ENCODE data around the gene LMX1B. TPM values are rescaled to one million over a fixed set of nuclear protein-coding genes. Genes with fewer than 3 reads are reported as not detected.

LMX1B gene
- total and polyA plus RNA-seq, 11 donors = 0.15 to 1.1 (median 0.39) TPM

DNA sequence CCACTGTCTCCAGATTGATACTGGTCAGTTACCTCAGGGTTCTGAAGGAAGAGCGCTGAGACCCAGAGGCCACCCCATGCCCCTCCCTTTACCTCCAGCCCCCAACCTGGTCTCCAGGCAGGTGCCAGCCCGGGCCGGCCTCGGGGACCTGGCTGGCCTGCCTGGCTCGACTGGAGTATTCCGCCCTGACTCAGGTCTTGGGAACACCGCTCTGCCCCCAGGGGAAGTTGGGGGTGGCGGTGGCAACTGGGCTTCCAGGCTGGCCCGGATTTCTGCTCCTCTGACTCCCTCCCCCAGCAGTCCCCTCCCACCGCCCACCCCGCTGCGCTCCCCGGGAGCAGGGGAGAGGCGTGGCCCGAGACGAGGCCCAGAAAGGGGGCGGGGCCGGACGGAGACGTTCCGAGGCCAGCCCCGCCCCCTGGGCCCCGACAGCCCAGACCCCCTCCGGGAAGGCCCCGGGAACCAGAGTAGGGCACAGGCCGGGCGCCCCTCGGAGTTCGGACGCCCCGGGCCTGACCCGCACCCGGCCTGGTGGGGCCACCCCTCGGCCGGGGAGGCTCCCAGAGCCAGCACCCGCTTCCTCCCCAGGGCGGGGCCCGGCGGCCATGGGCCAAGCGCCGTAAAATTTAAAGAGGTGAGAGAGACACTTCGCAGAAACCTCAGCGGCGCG lies 108.7 kb downstream of the LMX1B start:
- H3K9me3 ChIP-seq = no peaks in the 10 kb centered on the region
- intact Hi-C loops (cut with DNase I) = loop anchor here in 2 of 10 donors (5.0 kb wide), 2 partner anchors 40 to 55 kb away; no protein-coding TSS in a partner anchor

DNA sequence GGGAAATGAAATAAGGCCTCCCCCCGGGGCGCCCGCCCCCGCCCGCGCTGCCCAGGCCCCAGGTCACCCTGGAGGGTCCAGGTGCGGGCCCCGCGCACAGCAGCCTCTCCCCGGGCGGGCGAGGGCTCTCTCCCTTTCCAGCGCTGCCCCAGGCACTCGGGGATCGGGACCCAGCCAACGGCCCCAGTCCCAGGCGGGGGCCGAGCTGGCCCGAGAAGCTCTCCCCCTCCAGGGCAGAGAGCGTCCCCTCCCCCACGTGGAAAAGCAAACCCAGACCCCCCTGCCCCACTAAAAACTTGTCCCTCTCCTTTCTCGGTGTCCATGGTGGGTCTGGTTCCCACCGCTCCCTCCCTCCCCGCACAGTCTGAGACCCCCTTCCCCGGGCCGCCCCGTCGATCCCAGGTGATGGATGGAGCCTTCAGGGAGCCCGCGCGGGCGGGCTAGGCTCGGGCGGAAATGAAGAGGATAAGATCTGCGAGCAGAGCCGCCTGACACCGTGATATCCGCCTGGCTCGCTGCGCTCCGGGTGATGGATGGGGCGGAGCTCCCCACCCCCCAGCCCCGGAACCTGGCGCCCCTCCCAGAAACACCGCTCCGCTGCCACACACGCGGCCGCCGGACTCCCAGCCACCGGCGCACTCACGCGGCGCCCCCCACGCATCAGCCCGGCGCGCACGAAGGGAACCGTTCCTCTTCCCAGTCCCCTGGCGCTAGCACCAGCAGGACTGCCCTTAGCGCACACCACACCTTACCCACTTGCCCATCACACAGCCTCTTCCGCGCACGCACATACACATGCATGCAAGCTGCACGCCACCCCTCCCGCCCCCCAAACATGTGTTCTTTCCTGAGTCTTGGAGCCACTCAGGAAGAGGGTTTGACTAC lies 109.4 kb downstream of the LMX1B start:
- peak overlapping the region in 9 of 12 donors; percentile 19 to 84 (median 56) for H3K27ac ChIP-seq
- H3K27me3 ChIP-seq = peaks cover 0 to 29% (median 12%) of the 10 kb centered on the region in 9 donors
- no peak for TF ChIP-seq POLR2A (IDR thresholded peaks at IDR 0.05)
- TF ChIP-seq, protein P1, sequence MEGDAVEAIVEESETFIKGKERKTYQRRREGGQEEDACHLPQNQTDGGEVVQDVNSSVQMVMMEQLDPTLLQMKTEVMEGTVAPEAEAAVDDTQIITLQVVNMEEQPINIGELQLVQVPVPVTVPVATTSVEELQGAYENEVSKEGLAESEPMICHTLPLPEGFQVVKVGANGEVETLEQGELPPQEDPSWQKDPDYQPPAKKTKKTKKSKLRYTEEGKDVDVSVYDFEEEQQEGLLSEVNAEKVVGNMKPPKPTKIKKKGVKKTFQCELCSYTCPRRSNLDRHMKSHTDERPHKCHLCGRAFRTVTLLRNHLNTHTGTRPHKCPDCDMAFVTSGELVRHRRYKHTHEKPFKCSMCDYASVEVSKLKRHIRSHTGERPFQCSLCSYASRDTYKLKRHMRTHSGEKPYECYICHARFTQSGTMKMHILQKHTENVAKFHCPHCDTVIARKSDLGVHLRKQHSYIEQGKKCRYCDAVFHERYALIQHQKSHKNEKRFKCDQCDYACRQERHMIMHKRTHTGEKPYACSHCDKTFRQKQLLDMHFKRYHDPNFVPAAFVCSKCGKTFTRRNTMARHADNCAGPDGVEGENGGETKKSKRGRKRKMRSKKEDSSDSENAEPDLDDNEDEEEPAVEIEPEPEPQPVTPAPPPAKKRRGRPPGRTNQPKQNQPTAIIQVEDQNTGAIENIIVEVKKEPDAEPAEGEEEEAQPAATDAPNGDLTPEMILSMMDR (IDR thresholded peaks at IDR 0.05) = no peak
- 3 to 12% (median 4%) methylated on average over 27 to 68 of the region's 68 CpGs for WGBS, 4 donors
- peak overlapping the region; percentile 8 to 86 (median 64) for H3K4me3 ChIP-seq
- peak in 3 of 4 donors; percentile 20 to 53 (median 48) for ATAC-seq
- H3K9me3 ChIP-seq = peaks cover 0 to 2% (median 0%) of the 10 kb centered on the region in 12 donors
- intact Hi-C loops (cut with DNase I) = loop anchor here in 2 of 10 donors (5.0 kb wide), 2 partner anchors 39 to 54 kb away; no protein-coding TSS in a partner anchor
- H3K36me3 ChIP-seq = no peaks in the 10 kb centered on the region
- DNase-seq = peak in 4 of 5 donors; percentile 40 to 79 (median 50)
- peaks cover 0 to 50% (median 10%) of the 10 kb centered on the region in 12 donors for H3K4me1 ChIP-seq

More for the DNA sequence above, 108.7 kb downstream of the LMX1B start:
- Histone ChIP-seq H3K4me3 (peak overlapping the region; percentile 8 to 86 (median 64)), H3K27ac (peak overlapping the region in 9 of 12 donors; percentile 19 to 84 (median 56)), H3K36me3 (no peaks in the 10 kb centered on the region), H3K4me1 (peaks cover 0 to 50% (median 10%) of the 10 kb centered on the region in 12 donors), H3K27me3 (peaks cover 0 to 34% (median 12%) of the 10 kb centered on the region in 9 donors)
- WGBS, 4 donors = 2 to 7% (median 4%) methylated on average over 16 to 45 of the region's 45 CpGs
- TF ChIP-seq, protein P1 (IDR thresholded peaks at IDR 0.05) = no peak
- no peak for TF ChIP-seq POLR2A (IDR thresholded peaks at IDR 0.05)
- DNase-seq (peak; percentile 76 to 92 (median 83)), ATAC-seq (peak; percentile 34 to 93 (median 88))

DNA sequence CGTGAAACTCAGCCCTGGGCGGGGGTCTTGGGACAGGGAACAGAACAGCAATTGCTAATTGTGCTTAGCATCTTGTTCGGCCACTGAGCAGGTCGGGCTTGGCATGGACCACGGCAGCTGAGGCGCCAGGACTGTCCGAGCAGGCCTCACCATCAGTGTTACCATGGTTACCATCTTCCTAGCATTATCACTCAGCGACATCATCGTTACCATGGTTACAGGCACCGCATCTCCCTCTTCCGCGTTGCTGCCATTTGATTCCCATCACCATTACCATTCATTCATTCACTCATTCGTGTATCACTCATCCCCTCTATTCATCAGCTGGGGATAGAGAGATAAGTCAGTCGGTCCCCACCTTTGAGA lies 110.1 kb downstream of the LMX1B start:
- peak overlapping the region in 1 of 12 donors; percentile 30 for H3K27ac ChIP-seq
- peaks cover 0 to 47% (median 10%) of the 10 kb centered on the region in 12 donors for H3K4me1 ChIP-seq
- peaks cover 0 to 25% (median 10%) of the 10 kb centered on the region in 9 donors for H3K27me3 ChIP-seq
- 34 to 53% (median 47%) methylated on average over 14 of the region's 14 CpGs for WGBS, 4 donors
- H3K4me3 ChIP-seq = peak overlapping the region in 2 of 12 donors; percentile 64 to 79
- ATAC-seq (no peak), DNase-seq (no peak)
- intact Hi-C loops (cut with DNase I) = loop anchor here in 2 of 10 donors (5.0 kb wide), 2 partner anchors 39 to 54 kb away; no protein-coding TSS in a partner anchor
- H3K9me3 ChIP-seq = peaks cover 0 to 4% (median 0%) of the 10 kb centered on the region in 12 donors
- no peaks in the 10 kb centered on the region for H3K36me3 ChIP-seq
- TF ChIP-seq POLR2A (IDR thresholded peaks at IDR 0.05) = no peak
- TF ChIP-seq, protein P1 (IDR thresholded peaks at IDR 0.05) = no peak
